Panc1 (cell line): Measurements from ENCODE around the gene BUB1. TPM values are rescaled to one million over a fixed set of nuclear protein-coding genes. Genes with fewer than 3 reads are reported as not detected.

Source experiments
- ATAC-seq: fragments of 200-7000 bp; cut with Tn5 transposase; 2 replicates; pipeline ENCODE4 v1.9.1; 2020; ENCODE audit warnings: mild to moderate bottlenecking, moderate library complexity
- Bru-seq: library from RNA; stranded (reverse); fragments of 400-500 nt; gene quantifications from one replicate; lab custom pipeline; 2021; lab: Mats Ljungman, UMichigan
- BruChase-seq, 2 experiments: library from RNA; stranded (reverse); fragments of 400-500 nt; gene quantifications; one replicate each; lab custom pipeline; 2021; lab: Mats Ljungman, UMichigan
- BruUV-seq: library from RNA; stranded (reverse); fragments of 400-500 nt; replicated peaks from 2 replicates; lab custom pipeline; 2021; lab: Mats Ljungman, UMichigan
- CTCF ChIA-PET: fragments of 300-600 bp; sonication (Branson Sonifier 250); formaldehyde crosslinking; loops from one replicate; lab custom pipeline; 2022; ENCODE audit warnings: antibody characterized with exemption; lab: Charles Lee
- POLR2A ChIA-PET: fragments of 300-600 bp; sonication (Branson Sonifier 250); formaldehyde crosslinking; loops from one replicate; lab custom pipeline; 2022; ENCODE audit warnings: antibody characterized with exemption; lab: Charles Lee
- DNase-seq: peaks from one replicate; pipeline ENCODE4 v3.0.0-alpha.2; 2010; ENCODE audit warnings: low read depth, low spot score
- H3K27ac ChIP-seq: 2 replicates; pipeline ENCODE4 v1.5.1; 2011; ENCODE audit warnings: mild to moderate bottlenecking, low read length, inconsistent platforms
- H3K27me3 ChIP-seq: fragments of 200-500 bp; sonication (Bioruptor generic); 2 replicates; pipeline ENCODE4 v1.6.0; 2014; ENCODE audit warnings: low read length, inconsistent platforms; ENCODE audit not compliant: control insufficient read depth, insufficient read depth
- H3K36me3 ChIP-seq: fragments of 200-500 bp; sonication (Bioruptor generic); 2 replicates; pipeline ENCODE4 v1.5.1; 2014; ENCODE audit warnings: inconsistent platforms, mild to moderate bottlenecking, low read length, moderate library complexity; ENCODE audit not compliant: control insufficient read depth, insufficient read depth
- H3K4me1 ChIP-seq: 2 replicates; pipeline ENCODE4 v1.5.1; 2011; ENCODE audit warnings: inconsistent platforms, mild to moderate bottlenecking, low read length, moderate library complexity; ENCODE audit not compliant: control insufficient read depth, insufficient read depth
- H3K4me3 ChIP-seq, 2 experiments: 2 replicates each; pipeline ENCODE4 v1.5.1; 2011 to 2012; ENCODE audit warnings: low read depth in 2 of 2, low read length in 2 of 2, mild to moderate bottlenecking in 2 of 2, inconsistent platforms in 1 of 2, moderate library complexity in 1 of 2
- H3K9me3 ChIP-seq: fragments of 200-500 bp; sonication (Bioruptor generic); 2 replicates; pipeline ENCODE4 v1.5.1; 2014; ENCODE audit warnings: low read depth, mild to moderate bottlenecking, inconsistent platforms, low read length, moderate library complexity; ENCODE audit not compliant: control insufficient read depth, insufficient read depth
- CTCF ChIP-seq: fragments of 450-650 bp; IDR thresholded peaks from 2 replicates; pipeline ENCODE4 v1.5.1; 2017; ENCODE audit warnings: mild to moderate bottlenecking
- POLR2AphosphoS5 ChIP-seq: IDR thresholded peaks from 2 replicates; pipeline ENCODE4 v1.6.1; 2012; ENCODE audit warnings: mild to moderate bottlenecking, low read depth, low read length, moderate library complexity
- REST ChIP-seq, 2 experiments: IDR thresholded peaks; 2 replicates each; pipeline ENCODE4 v1.6.1; 2011 to 2012; ENCODE audit warnings: low read depth in 2 of 2, control low read depth in 1 of 2, low read length in 1 of 2, mild to moderate bottlenecking in 1 of 2, moderate library complexity in 1 of 2; ENCODE audit not compliant: insufficient read depth in 1 of 2
- SIN3A ChIP-seq: IDR thresholded peaks from 2 replicates; pipeline ENCODE4 v1.6.1; 2012; ENCODE audit warnings: low read depth, mild to moderate bottlenecking, low read length, moderate library complexity, borderline replicate concordance; ENCODE audit not compliant: insufficient read depth
- TCF7L2 ChIP-seq: IDR thresholded peaks from 2 replicates; pipeline ENCODE4 v1.6.1; 2011; ENCODE audit warnings: mild to moderate bottlenecking, low read depth, low read length, inconsistent platforms
- in situ Hi-C: cut with HindIII; loops from 2 replicates; pipeline ENCODE4 v1.10.0; 2016; ENCODE audit warnings: low sequenced_read_pairs, low pct_unique_long_range_greater_than_20kb
- intact Hi-C: fragments of 100-400 bp; cut with micrococcal nuclease; formaldehyde crosslinking; loops from one replicate; pipeline ENCODE4 v1.10.0; 2022; ENCODE audit not compliant: unreplicated experiment
- long read RNA-seq: library from polyadenylated mRNA; unstranded; transcript quantifications from one replicate; pipeline ENCODE4 v2.0.0, GENCODE V29; 2021; ENCODE audit not compliant: unreplicated experiment
- polyA plus RNA-seq: library from polyadenylated mRNA; unstranded; fragments of >200 nt; gene quantifications from one replicate; pipeline ENCODE4 v1.2.1, GENCODE V29; 2012; ENCODE audit warnings: missing spikeins; ENCODE audit not compliant: insufficient read length
- total RNA-seq: library from RNA; stranded (reverse); gene quantifications from one replicate; pipeline ENCODE4 v1.2.1, GENCODE V29; 2021; ENCODE audit not compliant: unreplicated experiment

The BUB1 gene
- total RNA-seq (91.2 TPM), Bru-seq, nascent RNA (percentile 95 among the genes with signal in this experiment), BruChase-seq, experiment 1, labeled RNA remaining after a 2-hour chase (percentile 92 among the genes with signal in this experiment), BruChase-seq, experiment 2, labeled RNA remaining after a 6-hour chase (percentile 95 among the genes with signal in this experiment)
- polyA plus RNA-seq = 28.6 TPM
- long read RNA-seq, transcript BUB1-201 (25 exons, 3,507 nt) = major isoform, 209 of 281 reads
- long read RNA-seq, partial matches to known transcripts = 39 of 281 reads
- long read RNA-seq, other reads (novel, unspliced or antisense) = 31 of 281 reads

DNA sequence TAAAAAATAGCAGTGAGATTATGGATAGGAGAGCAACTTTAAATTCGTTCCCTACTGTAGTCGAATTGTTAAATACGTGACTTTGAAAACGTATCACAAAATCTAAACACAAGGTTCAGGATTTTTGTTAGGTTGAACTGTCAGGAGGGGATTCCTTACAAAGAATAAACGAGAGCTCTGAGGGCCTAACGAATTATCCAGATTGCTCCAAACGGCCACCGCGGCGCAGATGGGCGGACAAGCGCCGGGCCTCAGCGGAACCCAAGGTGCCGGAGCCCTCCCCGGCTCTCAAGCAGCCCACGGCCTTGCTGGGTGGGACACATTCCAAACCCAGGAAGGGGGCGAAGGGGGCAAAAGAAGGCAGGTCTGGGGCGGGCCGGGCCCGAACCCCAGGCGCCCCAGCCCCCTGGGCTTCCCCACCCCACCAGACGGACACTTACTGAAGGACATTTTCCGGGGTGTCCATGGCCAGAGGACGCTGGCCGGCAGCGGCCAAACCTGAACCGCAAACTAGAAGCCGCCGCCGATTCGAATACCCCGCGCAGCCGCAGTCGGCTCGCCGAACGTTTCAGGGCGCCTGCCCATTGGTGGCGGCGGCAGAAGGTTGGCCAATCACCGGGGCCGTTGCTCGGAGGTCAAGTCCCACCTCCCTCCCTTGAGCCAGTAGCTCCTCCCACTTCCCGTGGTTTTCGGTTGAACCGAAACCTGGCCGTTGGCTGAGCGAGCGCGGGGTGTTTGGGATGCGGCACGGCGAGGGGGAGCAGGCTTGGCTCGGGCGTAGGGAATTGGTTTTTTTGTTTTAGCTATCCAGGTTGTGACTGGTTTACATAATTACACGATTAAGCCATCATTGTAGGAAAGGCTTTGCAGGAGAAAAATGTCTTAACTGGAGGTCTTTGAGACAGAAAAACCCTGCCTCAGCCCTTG is at the start of gene BUB1:
Gene BUB1, minus strand, starts transcription at position 534 of the 927 bp plus-strand sequence. Its CDS starts 68 bp downstream, at position 466.
- Histone ChIP-seq H3K9me3 (no peaks in the 10 kb centered on the region), H3K4me3 (peak within 1 kb of the TSS; percentile 88 to 91), H3K27ac (peak within 1 kb of the TSS; percentile 99), H3K36me3 (peaks cover 16% of the 10 kb centered on the region), H3K4me1 (peaks cover 30% of the 10 kb centered on the region), H3K27me3 (no peaks in the 10 kb centered on the region)
- peak; percentile 82 for DNase-seq
- no peak for TF ChIP-seq REST (IDR thresholded peaks at IDR 0.05; ENCODE audit: insufficient read depth in 1 of 2, low read depth in 2 of 2, low read length in 1 of 2)
- TF ChIP-seq CTCF = no peak
- TF ChIP-seq SIN3A = peak; percentile 98
- peak; percentile 94 for TF ChIP-seq POLR2AphosphoS5
- TF ChIP-seq TCF7L2 = no peak
- ATAC-seq = peak; percentile 98
- CTCF ChIA-PET = interaction anchor here (0.7 kb wide), 1 partner anchor 79 kb away, joined by 3 read pairs; no protein-coding TSS in a partner anchor
- in situ Hi-C loops (no loop called here), intact Hi-C loops (loop anchor here (5.0 kb wide), 1 partner anchor 75 kb away; no protein-coding TSS in a partner anchor)
- BruUV-seq = no TSS peak
- POLR2A ChIA-PET = interaction anchor here (0.5 to 1.0 kb wide), 4 partner anchors 12 to 401 kb away, joined by 3 to 15 read pairs (median 4); no protein-coding TSS in a partner anchor

- no peaks in the 10 kb centered on the region for H3K4me1 ChIP-seq
- H3K9me3 ChIP-seq = no peaks in the 10 kb centered on the region
- DNase-seq (no peak), ATAC-seq (no peak)
- intact Hi-C loops (no loop called here), in situ Hi-C loops (no loop called here)
- peaks cover 3% of the 10 kb centered on the region; the same call in 1 of the 2 replicates for H3K27me3 ChIP-seq
- no TSS peak for BruUV-seq
- H3K4me3 ChIP-seq = no peak overlapping the region
- TF ChIP-seq REST (IDR thresholded peaks at IDR 0.05; ENCODE audit: insufficient read depth in 1 of 2, low read depth in 2 of 2, low read length in 1 of 2) = no peak
- TF ChIP-seq TCF7L2 = no peak
- TF ChIP-seq CTCF = no peak
- no peak for TF ChIP-seq POLR2AphosphoS5
- TF ChIP-seq SIN3A = no peak
- CTCF ChIA-PET = no interaction called here
- H3K36me3 ChIP-seq = no peaks in the 10 kb centered on the region
- no peak overlapping the region for H3K27ac ChIP-seq
- POLR2A ChIA-PET = no interaction called here
Measured at GRCh38 chr2:110726285-110726684, 48.4 kb upstream of the BUB1 start.
